Measurements from ENCODE around the gene ALDH1A3.

ALDH1A3 gene

DNA sequence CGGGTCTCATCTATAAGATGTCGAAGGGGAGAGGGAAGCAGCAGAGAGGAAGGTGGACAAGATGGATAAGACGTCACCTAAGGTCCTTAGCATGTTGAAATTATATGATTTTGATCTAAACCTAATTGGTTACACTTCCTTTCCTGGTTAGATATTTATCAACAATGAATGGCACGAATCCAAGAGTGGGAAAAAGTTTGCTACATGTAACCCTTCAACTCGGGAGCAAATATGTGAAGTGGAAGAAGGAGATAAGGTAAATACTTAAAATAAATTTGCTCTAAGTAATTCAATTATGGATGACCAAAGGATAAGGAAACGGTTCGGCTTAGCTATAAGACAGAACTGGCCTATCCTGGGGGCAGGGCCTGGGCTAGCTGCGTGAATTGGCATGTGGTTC is 5.5 kb downstream of the ALDH1A3 start:
- DNase-seq = no peak

GRCh38 chr15:100885811-100886210 is 6.2 kb downstream of the ALDH1A3 start:
- DNase-seq = no peak

- DNase-seq = no peak
Measured at GRCh38 chr15:100887211-100887913, 7.7 kb downstream of the ALDH1A3 start.

DNA sequence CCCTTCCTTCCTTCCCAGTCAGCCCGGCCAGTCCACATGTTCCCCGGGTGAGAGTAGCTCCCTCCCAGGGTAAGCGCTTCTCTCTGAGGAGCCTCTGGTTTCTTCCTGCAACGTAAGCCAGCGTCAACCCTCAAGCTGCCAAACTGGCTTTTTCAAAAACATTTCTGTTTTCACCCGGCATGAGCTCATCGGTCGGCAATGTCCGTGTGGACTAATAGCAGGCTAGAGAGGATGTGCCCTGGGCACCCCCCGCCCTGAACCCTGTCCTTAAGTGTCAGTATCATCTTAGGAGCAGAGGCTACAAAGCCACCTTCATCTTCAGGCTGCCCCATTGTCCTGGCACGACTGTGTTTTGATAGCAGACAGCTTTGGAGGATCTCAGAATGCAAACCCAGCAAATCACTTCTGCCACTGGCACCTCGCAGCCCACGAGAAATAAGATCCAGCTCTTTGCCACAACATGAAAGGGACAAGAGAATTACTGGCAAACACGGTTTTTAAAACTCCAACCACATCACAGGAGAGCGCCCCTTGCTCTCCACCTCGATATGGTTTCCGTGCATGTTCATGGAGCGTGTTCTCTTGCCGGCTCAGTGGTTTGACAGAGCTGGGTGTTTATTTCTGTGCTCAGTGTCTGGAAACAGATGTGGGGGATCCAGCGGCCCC is 9.9 kb downstream of the ALDH1A3 start:
- DNase-seq = no peak

DNA sequence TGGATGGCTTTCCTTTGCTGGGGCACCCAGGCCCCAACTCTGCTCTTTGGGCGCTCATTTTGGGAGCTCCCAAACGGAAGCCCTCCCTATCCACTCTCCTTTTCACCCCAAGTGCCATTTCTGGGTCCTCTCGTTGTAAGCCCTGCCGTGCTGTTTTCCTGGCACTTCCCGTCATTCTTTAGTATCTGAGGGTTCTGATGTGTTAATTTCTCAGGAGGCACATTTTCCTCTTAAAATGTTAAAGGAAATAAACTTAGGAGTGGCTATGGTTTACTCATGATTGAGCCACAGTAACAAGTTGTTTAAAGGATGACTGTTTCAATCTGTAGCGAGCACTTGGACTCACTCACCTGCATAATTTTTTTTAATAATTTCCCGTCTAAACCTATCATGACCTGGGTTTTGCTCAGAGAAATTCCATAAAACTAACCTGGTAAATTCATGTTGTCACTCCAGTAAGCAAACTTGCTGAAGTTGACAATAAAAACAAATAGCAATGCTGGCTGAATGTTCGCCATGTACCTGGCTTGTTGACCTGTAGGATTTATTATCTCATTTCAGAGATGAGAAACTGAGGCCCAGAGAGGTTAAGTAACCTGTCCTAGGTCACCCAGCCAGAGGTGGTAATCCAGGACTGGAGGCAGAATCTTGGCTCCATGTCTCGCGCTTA is 10.6 kb downstream of the ALDH1A3 start:
- no peak for DNase-seq

- DNase-seq = no peak
Measured at GRCh38 chr15:100890850-100891249, 11.2 kb downstream of the ALDH1A3 start.

- no peak for DNase-seq
Measured at GRCh38 chr15:100891307-100892012, 11.8 kb downstream of the ALDH1A3 start.

- DNase-seq = no peak
Measured at GRCh38 chr15:100892013-100892355, 12.4 kb downstream of the ALDH1A3 start.

GRCh38 chr15:100893261-100893963 is 13.8 kb downstream of the ALDH1A3 start:
- DNase-seq = no peak

DNA sequence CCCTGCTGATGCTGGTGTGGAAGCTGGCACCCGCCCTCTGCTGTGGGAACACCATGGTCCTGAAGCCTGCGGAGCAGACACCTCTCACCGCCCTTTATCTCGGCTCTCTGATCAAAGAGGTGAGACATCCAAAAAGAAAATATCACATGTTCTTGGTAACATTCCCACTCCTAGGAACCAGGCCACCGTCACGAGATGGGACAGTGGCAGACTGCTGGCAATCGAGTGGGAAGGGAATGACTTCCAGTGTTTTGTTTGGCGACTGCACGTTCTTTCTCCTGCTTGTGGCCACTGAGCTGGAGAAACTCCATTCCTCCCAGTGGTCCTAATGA is 14.3 kb downstream of the ALDH1A3 start:
- DNase-seq = no peak

DNA sequence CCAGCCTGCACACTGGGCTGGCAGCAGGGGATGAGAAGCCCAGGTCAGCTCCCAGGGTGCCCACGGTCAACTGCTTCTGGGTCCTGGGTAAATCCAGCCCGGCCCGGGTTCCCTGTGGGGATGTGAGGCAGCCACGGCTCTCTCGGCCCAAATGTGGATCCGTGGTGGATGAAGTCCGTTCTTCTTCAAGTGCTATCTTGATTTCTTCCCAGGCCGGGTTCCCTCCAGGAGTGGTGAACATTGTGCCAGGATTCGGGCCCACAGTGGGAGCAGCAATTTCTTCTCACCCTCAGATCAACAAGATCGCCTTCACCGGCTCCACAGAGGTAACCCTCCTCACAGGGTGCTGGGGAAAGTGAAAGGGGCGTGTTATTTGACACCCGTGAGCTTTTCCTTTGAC is 16.1 kb downstream of the ALDH1A3 start:
- DNase-seq = no peak

- DNase-seq = no peak
Measured at GRCh38 chr15:100897221-100898151, 17.9 kb downstream of the ALDH1A3 start.

DNA sequence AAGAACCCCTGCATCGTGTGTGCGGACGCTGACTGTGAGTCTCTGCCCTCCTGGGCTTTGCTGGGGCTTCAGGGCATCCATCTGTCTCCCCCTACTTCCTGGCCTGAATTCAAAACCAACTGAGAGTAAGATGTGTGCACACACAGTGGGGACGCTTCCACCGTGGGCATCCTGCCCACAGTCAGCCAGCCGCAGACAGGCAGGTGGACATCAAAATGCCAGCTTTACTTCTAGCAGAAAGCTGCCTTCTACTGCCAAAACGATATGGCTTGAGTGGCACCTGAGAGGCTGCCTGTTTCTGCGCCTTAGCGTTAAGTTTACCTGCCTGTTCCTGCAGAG is 18.5 kb downstream of the ALDH1A3 start:
- DNase-seq = no peak

GRCh38 chr15:100898661-100899462 is 19.2 kb downstream of the ALDH1A3 start:
- no peak for DNase-seq

GRCh38 chr15:100899601-100900000 is 20.0 kb downstream of the ALDH1A3 start:
- DNase-seq = no peak

DNA sequence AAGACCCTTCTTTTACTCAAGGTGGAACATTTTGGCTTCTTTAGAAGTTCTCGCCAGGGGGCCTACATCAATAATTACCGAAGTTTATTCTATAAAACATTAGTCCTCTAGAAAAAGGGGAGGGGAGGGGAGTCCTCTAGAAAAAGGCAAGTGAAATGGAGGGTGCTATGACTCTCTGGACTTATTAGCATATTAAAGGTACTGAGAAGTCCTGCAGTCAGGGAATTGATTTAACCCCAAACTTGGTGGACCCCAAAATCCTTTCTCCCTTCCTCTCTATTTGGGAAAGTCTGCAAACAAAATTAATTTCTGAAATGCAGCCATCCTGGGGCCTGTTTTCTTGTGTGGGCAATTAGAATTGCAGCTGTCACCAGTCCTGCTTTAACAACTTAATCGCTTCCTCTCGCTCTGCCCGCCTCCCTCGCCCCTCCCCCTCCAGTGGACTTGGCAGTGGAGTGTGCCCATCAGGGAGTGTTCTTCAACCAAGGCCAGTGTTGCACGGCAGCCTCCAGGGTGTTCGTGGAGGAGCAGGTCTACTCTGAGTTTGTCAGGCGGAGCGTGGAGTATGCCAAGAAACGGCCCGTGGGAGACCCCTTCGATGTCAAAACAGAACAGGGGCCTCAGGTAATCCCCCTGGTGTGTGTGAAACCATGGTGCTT is 20.6 kb downstream of the ALDH1A3 start:
- DNase-seq = no peak

GRCh38 chr15:100900795-100901169 is 21.2 kb downstream of the ALDH1A3 start:
- DNase-seq = no peak

DNA sequence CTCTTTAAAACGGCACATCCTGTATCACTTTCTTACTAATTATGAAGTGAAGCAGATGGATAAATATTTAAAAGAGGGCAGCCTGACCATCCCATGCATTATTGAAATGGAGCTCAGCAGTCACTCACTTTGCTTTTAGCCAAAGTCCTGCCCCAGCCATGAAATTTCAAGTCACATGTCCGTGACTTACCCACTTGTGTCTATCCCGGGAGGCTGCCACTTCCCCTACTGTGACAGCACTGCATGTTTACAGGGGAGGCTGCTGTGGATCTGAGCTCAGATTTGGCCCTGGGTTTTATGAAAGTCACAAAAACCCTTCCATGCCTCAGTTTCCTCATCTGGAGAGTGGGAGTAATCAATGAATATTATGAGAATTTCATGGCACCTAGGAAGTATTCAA is 21.7 kb downstream of the ALDH1A3 start:
- DNase-seq = peak; percentile 60

GRCh38 chr15:100901702-100902435 is 22.2 kb downstream of the ALDH1A3 start:
- no peak for DNase-seq
